Activated CD8-positive, alpha-beta T cell treated with anti-CD3 and anti-CD28 coated beads for 36 hours (primary cell): ENCODE measurements around the gene RPLP2. TPM values are rescaled to one million over a fixed set of nuclear protein-coding genes. Genes with fewer than 3 reads are reported as not detected.

Experiments used
- ATAC-seq: fragments of 200-7000 bp; cut with Tn5 transposase; one replicate; pipeline ENCODE4 v1.10.0; 2021; ENCODE audit warnings: mild to moderate bottlenecking, moderate library complexity
- CTCF ChIA-PET: fragments of 350-600 bp; sonication (Branson Sonifier 250); formaldehyde crosslinking; loops from one replicate; lab custom pipeline; 2021; ENCODE audit warnings: antibody characterized with exemption; lab: Charles Lee
- POLR2A ChIA-PET: fragments of 350-600 bp; sonication (Branson Sonifier 250); formaldehyde crosslinking; loops from one replicate; lab custom pipeline; 2021; ENCODE audit warnings: antibody characterized with exemption; lab: Charles Lee
- DNase-seq: peaks from one replicate; pipeline ENCODE4 v3.0.0-alpha.2; 2020
- H3K27ac Mint-ChIP-seq: one replicate; pipeline ENCODE4 v1.8.0; 2021; ENCODE audit warnings: mild to moderate bottlenecking, mixed read lengths
- H3K27me3 Mint-ChIP-seq: one replicate; pipeline ENCODE4 v1.8.0; 2021; ENCODE audit warnings: mixed read lengths
- H3K36me3 Mint-ChIP-seq: one replicate; pipeline ENCODE4 v1.8.0; 2021; ENCODE audit warnings: low read depth, mixed read lengths
- H3K4me1 Mint-ChIP-seq: one replicate; pipeline ENCODE4 v1.8.0; 2021; ENCODE audit warnings: low read depth, mixed read lengths
- H3K4me3 Mint-ChIP-seq: one replicate; pipeline ENCODE4 v1.8.0; 2021; ENCODE audit warnings: mild to moderate bottlenecking, moderate library complexity, mixed read lengths
- H3K9me3 Mint-ChIP-seq: one replicate; pipeline ENCODE4 v1.8.0; 2021; ENCODE audit warnings: mixed read lengths
- intact Hi-C: fragments of 100-400 bp; cut with micrococcal nuclease; formaldehyde crosslinking; loops from one replicate; pipeline ENCODE4 v1.10.0; 2022
- total RNA-seq, 2 experiments: library from RNA; stranded (reverse); gene quantifications; one replicate each; pipeline ENCODE4 v1.2.3, GENCODE V29; 2021
- TF ChIP-seq, protein P1 (sequence below): fragments of 200-600 bp; IDR thresholded peaks from one replicate; pipeline ENCODE4 v1.8.0; 2022; ENCODE audit warnings: antibody characterized with exemption, mild to moderate bottlenecking

The RPLP2 gene
- total RNA-seq, 2 experiments from 2014 or later, result 3,638 to 3,686 TPM

DNA sequence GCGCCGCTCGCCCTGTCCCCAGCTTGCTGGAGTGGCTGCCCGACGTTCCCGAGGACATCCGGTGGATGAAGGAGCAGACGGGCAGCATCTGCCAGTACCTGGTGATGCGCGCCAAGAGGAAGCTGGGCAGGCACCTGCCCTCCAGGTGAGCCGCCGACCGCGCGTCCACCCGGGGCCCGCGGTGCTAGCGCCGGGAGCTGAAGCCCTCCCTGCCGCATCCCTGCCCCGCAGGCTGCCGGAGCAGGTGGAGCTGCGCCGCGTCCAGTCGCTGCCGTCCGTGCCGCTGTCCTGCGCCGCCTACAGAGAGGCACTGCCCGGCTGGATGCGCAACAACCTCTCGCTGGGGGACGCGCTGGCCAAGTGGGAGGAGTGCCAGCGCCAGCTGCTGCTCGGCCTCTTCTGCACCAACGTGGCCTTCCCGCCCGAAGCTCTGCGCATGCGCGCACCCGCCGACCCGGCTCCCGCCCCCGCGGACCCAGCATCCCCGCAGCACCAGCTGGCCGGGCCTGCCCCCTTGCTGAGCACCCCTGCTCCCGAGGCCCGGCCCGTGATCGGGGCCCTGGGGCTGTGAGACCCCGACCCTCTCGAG, 14.6 kb downstream of the RPLP2 start:
- ATAC-seq, result no peak
- no peak overlapping the region for H3K4me3 Mint-ChIP-seq
- intact Hi-C loops, result no loop called here
- DNase-seq, result no peak
- POLR2A ChIA-PET, result interaction anchor here (1.1 to 21.1 kb wide), 5 partner anchors 9 to 18 kb away, joined by 3 to 273 read pairs (median 6); partner anchors contain the start of genes PNPLA2, POLR2L, RPLP2 and TSPAN4
- no peak overlapping the region for H3K27ac Mint-ChIP-seq
- no peaks in the 10 kb centered on the region for H3K9me3 Mint-ChIP-seq
- peaks cover 13% of the 10 kb centered on the region for H3K36me3 Mint-ChIP-seq
- peaks cover 32% of the 10 kb centered on the region for H3K4me1 Mint-ChIP-seq
- peaks cover 21% of the 10 kb centered on the region for H3K27me3 Mint-ChIP-seq
- CTCF ChIA-PET, result no interaction called here
- TF ChIP-seq, protein P1, sequence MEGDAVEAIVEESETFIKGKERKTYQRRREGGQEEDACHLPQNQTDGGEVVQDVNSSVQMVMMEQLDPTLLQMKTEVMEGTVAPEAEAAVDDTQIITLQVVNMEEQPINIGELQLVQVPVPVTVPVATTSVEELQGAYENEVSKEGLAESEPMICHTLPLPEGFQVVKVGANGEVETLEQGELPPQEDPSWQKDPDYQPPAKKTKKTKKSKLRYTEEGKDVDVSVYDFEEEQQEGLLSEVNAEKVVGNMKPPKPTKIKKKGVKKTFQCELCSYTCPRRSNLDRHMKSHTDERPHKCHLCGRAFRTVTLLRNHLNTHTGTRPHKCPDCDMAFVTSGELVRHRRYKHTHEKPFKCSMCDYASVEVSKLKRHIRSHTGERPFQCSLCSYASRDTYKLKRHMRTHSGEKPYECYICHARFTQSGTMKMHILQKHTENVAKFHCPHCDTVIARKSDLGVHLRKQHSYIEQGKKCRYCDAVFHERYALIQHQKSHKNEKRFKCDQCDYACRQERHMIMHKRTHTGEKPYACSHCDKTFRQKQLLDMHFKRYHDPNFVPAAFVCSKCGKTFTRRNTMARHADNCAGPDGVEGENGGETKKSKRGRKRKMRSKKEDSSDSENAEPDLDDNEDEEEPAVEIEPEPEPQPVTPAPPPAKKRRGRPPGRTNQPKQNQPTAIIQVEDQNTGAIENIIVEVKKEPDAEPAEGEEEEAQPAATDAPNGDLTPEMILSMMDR, result no peak

DNA sequence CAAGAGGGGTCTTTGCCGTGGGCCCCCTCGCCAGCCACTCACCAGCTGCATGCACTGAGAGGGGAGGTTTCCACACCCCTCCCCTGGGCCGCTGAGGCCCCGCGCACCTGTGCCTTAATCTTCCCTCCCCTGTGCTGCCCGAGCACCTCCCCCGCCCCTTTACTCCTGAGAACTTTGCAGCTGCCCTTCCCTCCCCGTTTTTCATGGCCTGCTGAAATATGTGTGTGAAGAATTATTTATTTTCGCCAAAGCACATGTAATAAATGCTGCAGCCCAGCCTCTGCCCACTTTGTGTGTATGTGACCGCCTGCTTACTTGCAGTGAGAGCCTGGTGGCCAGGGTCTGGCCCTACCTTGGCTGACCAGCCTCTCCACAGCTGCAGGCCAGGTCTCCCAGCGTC, 15.2 kb downstream of the RPLP2 start:
- DNase-seq (no peak), ATAC-seq (no peak)
- no peak overlapping the region for H3K27ac Mint-ChIP-seq
- TF ChIP-seq, protein P1, result no peak
- ChIA-PET CTCF (no interaction called here), POLR2A (interaction anchor here (1.1 to 21.1 kb wide), 5 partner anchors 9 to 18 kb away, joined by 3 to 273 read pairs (median 6); partner anchors contain the start of genes PNPLA2, POLR2L, RPLP2 and TSPAN4)
- H3K4me1 Mint-ChIP-seq, result peaks cover 38% of the 10 kb centered on the region
- peaks cover 13% of the 10 kb centered on the region for H3K36me3 Mint-ChIP-seq
- intact Hi-C loops, result no loop called here
- peaks cover 27% of the 10 kb centered on the region for H3K27me3 Mint-ChIP-seq
- no peak overlapping the region for H3K4me3 Mint-ChIP-seq
- no peaks in the 10 kb centered on the region for H3K9me3 Mint-ChIP-seq

DNA sequence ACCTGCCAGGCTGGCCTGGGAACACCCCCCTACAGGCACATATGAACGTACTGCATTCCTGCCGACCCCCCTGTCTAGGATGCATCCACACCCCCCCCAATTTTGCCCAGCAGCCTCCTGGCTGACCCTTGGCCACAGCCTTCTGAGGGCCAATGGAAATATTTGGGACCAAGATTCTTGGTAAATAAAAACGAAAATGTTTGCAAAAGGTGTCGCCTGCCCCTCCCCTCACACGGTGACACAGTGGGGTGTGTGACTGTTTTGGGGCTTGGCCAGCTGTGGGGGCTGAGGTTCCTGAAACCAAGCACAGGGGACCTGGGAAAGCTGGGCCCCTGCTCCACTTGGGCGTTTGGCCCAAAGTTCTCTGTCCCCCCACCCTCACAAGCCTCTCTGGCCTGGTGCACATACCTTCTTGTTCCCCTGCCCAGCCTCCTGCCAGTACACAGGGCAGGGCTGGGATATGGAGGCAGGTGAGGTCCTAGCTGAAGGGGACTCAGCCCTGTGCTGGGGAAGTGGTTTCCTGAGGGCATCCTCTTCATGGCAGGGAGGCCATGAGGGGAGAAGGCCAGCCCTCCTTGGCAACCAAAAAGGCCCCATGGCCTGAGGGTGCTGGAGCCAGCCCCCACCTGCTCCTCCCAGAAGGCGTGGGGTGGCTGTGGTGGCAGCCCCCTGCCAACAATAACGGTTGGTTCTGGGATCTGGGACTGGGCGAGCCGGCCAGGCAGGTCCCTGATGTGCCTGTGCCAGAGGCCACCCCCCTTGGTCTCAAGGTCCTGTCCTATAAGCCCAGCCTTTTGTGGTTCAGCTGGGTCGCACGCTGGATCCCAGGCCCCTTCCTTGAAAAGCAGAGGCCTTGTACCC, 15.8 kb downstream of the RPLP2 start:
- DNase-seq (no peak), ATAC-seq (no peak)
- H3K27me3 Mint-ChIP-seq, result peaks cover 29% of the 10 kb centered on the region
- peaks cover 13% of the 10 kb centered on the region for H3K36me3 Mint-ChIP-seq
- intact Hi-C loops, result no loop called here
- H3K9me3 Mint-ChIP-seq, result no peaks in the 10 kb centered on the region
- TF ChIP-seq, protein P1, result no peak
- H3K4me1 Mint-ChIP-seq, result peaks cover 39% of the 10 kb centered on the region
- POLR2A ChIA-PET, result interaction anchor here (1.1 to 21.1 kb wide), 6 partner anchors 9 to 19 kb away, joined by 3 to 273 read pairs (median 4); partner anchors contain the start of genes PNPLA2, POLR2L, RPLP2 and TSPAN4
- no peak overlapping the region for H3K4me3 Mint-ChIP-seq
- CTCF ChIA-PET, result no interaction called here
- H3K27ac Mint-ChIP-seq, result no peak overlapping the region

DNA sequence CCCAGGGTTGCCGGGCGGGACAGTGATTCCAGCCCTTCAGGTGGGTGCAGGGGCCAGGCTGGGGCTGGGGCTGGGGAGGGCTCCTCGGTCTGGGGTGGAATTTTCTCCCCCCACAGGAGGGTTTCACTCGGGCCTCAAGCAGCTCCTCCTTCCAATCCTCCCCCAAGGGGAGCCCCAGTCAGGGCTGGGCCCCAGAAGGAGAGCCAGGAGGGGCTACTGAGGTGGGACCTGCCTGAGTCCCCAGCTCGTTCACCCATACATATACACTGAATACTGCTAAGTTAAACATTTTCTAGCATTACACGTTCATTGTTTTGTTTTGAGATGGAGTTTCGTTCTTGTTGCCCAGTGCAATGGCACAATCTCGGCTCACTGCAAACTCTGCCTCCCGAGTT, 16.5 kb downstream of the RPLP2 start:
- Mint-ChIP-seq H3K9me3 (no peaks in the 10 kb centered on the region), H3K4me1 (peaks cover 33% of the 10 kb centered on the region), H3K27me3 (peaks cover 32% of the 10 kb centered on the region), H3K4me3 (peak overlapping the region; percentile 65), H3K36me3 (peaks cover 13% of the 10 kb centered on the region), H3K27ac (no peak overlapping the region)
- ChIA-PET CTCF (no interaction called here), POLR2A (interaction anchor here (1.1 to 21.1 kb wide), 4 partner anchors 9 to 20 kb away, joined by 3 to 273 read pairs (median 44); partner anchors contain the start of genes PNPLA2, POLR2L, RPLP2 and TSPAN4)
- TF ChIP-seq, protein P1, result no peak
- ATAC-seq (no peak), DNase-seq (no peak)
- intact Hi-C loops, result no loop called here
